ENCODE data around the gene CLTB.

The CLTB gene

DNA sequence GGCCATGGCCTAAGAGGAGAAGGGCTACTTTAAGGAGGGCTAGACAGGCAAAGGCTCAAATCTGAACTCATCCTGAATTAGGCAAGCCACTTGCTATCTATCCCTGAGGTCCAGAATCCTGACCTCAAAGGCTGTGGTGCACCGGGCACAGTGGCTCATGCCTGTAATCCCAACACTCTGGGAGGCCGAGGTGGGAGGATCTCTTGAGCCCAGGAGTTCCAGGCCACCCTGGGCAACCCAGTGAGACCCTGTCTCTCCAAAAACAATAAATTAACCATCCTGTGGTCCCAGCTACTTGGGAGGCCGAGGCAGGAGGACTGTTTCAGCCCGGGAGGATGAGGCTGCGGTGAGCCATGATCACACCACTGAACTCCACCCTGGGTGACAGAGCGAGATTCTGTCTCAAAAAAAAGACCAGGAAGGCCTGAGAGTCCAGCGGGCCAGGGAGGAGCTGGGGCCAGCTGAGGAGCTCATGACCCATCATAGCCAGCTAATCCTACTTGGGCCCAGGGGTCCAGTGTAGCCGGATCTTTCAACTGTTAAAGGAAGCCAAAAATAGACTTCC, 31.9 kb downstream of the CLTB start:
- no peak overlapping the region for H3K27ac ChIP-seq (ENCODE audit: low read length)
- no peaks in the 10 kb centered on the region for H3K27me3 ChIP-seq (ENCODE audit: control insufficient read depth, insufficient read depth, low read length)
- no peak overlapping the region for H3K9ac ChIP-seq (ENCODE audit: low read length)
- no peaks in the 10 kb centered on the region for H3K9me3 ChIP-seq (ENCODE audit: control insufficient read depth, low read depth, low read length)
- H3K36me3 ChIP-seq (ENCODE audit: control insufficient read depth, low read depth, low read length): peaks cover 57% of the 10 kb centered on the region
- no peak overlapping the region for H3K4me3 ChIP-seq (ENCODE audit: low read length)
- H3K4me1 ChIP-seq (ENCODE audit: control insufficient read depth, low read depth, low read length): peaks cover 8% of the 10 kb centered on the region

DNA sequence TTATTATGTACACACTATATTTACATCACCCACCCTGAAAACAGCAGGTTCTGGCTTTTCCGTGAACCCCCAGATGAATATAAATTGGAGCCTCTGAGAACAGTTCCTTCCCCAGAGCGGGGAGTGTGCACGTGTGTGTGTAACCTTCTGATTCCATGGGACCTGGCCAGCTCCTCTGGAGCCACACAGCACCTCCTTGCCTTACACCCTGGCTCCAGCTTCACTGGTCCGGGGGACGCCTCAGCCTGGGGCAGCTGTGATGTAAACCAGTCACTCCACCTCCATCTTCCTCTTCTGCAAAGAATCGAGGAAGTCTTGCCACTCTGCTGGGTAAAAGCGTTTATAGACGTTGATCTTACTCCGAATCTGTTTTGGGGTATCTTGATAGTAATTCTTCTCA, 32.4 kb downstream of the CLTB start:
- peaks cover 8% of the 10 kb centered on the region for H3K4me1 ChIP-seq (ENCODE audit: control insufficient read depth, low read depth, low read length)
- no peaks in the 10 kb centered on the region for H3K27me3 ChIP-seq (ENCODE audit: control insufficient read depth, insufficient read depth, low read length)
- no peak overlapping the region for H3K27ac ChIP-seq (ENCODE audit: low read length)
- H3K36me3 ChIP-seq (ENCODE audit: control insufficient read depth, low read depth, low read length): peaks cover 57% of the 10 kb centered on the region
- no peak overlapping the region for H3K4me3 ChIP-seq (ENCODE audit: low read length)
- H3K9ac ChIP-seq (ENCODE audit: low read length): no peak overlapping the region
- no peaks in the 10 kb centered on the region for H3K9me3 ChIP-seq (ENCODE audit: control insufficient read depth, low read depth, low read length)

DNA sequence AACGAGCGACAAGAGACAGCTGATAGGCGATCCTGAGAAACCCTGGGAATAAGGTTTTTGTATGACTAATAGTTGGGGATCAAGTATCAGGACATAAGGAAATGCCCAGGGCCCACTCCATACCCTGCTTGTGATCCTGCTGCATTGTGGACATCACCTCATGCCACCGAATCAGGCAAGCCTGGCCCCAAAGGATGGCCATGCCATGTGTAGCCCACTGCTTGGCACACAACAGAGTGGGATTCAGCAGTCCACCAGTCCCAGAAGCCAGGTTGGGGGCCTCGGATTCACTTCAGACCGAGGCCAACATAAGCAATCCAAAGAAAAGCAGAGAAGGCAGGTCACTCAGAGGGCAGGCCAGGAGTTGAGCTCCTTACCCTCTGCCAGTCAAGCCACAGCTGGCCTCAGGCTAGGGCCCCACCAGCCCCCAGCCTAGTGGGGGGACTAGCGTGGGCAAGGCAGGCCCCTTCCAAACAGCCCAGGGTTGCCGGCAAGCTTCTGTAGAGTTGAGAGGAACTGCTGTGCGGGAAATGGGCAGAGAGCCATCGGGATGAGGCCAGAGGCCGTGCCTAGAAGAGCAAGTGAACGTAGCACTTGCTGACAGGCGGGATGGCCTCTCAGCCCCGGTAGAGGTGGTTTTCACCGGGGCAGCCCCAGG, 33.0 kb downstream of the CLTB start:
- Histone ChIP-seq H3K9ac (ENCODE audit: low read length) (no peak overlapping the region), H3K27ac (ENCODE audit: low read length) (no peak overlapping the region), H3K9me3 (ENCODE audit: control insufficient read depth, low read depth, low read length) (no peaks in the 10 kb centered on the region), H3K27me3 (ENCODE audit: control insufficient read depth, insufficient read depth, low read length) (no peaks in the 10 kb centered on the region), H3K4me3 (ENCODE audit: low read length) (no peak overlapping the region), H3K4me1 (ENCODE audit: control insufficient read depth, low read depth, low read length) (peaks cover 8% of the 10 kb centered on the region), H3K36me3 (ENCODE audit: control insufficient read depth, low read depth, low read length) (peaks cover 57% of the 10 kb centered on the region)

DNA sequence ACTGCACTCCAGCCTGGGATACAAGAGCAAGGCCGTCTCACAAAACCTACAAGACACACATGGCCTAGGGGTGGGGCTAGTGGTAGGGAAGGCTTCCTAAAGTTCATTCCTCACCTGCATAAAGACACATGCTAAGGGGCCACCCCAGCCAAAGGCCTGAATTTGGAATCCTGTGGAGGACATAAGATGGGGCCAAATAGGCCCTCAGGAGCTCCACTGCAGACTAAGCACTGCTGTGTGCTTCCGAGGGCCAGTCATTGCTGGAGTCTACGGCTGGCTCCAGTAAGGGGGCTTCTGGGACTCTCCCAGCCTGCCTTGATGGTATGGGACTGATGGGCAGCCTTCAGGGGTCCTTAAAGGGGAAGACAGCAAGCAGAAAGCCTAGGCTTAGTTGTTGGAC, 33.6 kb downstream of the CLTB start:
- H3K9ac ChIP-seq (ENCODE audit: low read length): no peak overlapping the region
- H3K27ac ChIP-seq (ENCODE audit: low read length): no peak overlapping the region
- H3K4me3 ChIP-seq (ENCODE audit: low read length): no peak overlapping the region
- H3K4me1 ChIP-seq (ENCODE audit: control insufficient read depth, low read depth, low read length): peaks cover 8% of the 10 kb centered on the region
- H3K27me3 ChIP-seq (ENCODE audit: control insufficient read depth, insufficient read depth, low read length): no peaks in the 10 kb centered on the region
- no peaks in the 10 kb centered on the region for H3K9me3 ChIP-seq (ENCODE audit: control insufficient read depth, low read depth, low read length)
- H3K36me3 ChIP-seq (ENCODE audit: control insufficient read depth, low read depth, low read length): peaks cover 57% of the 10 kb centered on the region

DNA sequence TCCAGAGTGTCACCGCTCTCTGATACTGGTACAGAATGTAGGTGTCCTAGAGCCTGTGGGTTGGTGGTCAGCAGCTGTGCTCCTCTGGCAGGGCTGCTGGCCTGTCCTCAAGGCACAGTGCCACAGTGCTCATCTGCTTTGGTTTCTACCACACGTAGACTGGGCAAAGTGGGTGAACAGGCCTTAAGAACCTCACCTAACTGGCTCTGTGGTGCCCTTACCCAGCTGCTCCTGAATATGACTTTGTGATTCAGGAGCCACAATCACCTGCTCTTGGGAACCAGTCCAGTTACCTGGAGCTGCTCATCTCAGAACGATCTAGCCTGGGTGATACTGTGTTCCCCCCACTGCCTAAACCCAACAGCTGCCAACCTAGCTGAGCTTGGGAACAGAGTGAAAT, 34.4 kb downstream of the CLTB start:
- H3K4me3 ChIP-seq (ENCODE audit: low read length): no peak overlapping the region
- no peaks in the 10 kb centered on the region for H3K9me3 ChIP-seq (ENCODE audit: control insufficient read depth, low read depth, low read length)
- no peaks in the 10 kb centered on the region for H3K27me3 ChIP-seq (ENCODE audit: control insufficient read depth, insufficient read depth, low read length)
- no peak overlapping the region for H3K27ac ChIP-seq (ENCODE audit: low read length)
- no peak overlapping the region for H3K9ac ChIP-seq (ENCODE audit: low read length)
- H3K36me3 ChIP-seq (ENCODE audit: control insufficient read depth, low read depth, low read length): peaks cover 57% of the 10 kb centered on the region
- peaks cover under 1% of the 10 kb centered on the region for H3K4me1 ChIP-seq (ENCODE audit: control insufficient read depth, low read depth, low read length)

DNA sequence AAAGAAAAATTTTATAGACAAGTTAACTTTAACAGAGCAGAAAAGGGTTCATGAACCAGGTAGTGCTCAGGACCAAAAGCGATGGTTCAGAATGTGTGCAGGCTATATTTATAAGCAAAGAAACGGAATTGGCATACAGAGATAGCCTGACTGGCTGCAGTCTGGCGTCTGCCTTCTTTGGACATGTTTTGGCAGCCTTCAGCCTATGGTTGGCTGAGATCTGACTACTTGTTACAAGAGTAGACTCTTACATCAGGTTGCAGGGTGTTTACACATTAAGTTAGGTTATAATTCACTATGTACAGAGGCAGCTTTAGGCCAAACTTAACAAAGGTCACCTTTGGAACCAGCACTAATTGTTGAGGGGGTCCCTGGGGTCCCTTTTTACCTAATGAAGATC, 34.9 kb downstream of the CLTB start:
- Histone ChIP-seq H3K36me3 (ENCODE audit: control insufficient read depth, low read depth, low read length) (peaks cover 54% of the 10 kb centered on the region), H3K4me3 (ENCODE audit: low read length) (no peak overlapping the region), H3K27ac (ENCODE audit: low read length) (no peak overlapping the region), H3K9me3 (ENCODE audit: control insufficient read depth, low read depth, low read length) (no peaks in the 10 kb centered on the region), H3K4me1 (ENCODE audit: control insufficient read depth, low read depth, low read length) (no peaks in the 10 kb centered on the region), H3K9ac (ENCODE audit: low read length) (no peak overlapping the region), H3K27me3 (ENCODE audit: control insufficient read depth, insufficient read depth, low read length) (no peaks in the 10 kb centered on the region)

DNA sequence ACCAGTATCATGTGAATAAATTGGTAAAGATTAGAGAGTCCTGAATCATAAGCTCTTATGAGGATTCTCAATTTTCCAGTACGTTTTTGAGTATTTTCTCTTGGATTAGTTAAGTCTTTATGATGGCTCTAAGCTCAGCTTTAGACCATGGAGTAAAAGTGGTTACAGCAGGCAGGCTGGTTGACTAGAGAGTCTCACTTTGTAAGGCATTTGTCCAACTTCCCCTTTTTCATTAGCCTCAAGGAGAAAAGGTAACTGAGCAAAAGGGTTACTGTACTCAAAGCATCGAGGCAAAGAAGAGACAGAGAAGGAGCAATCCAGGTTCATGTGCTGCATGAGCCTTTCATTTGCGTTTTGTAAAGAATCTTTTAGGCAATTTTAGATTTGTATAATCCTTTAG, 36.5 kb downstream of the CLTB start:
- peaks cover 40% of the 10 kb centered on the region for H3K36me3 ChIP-seq (ENCODE audit: control insufficient read depth, low read depth, low read length)

DNA sequence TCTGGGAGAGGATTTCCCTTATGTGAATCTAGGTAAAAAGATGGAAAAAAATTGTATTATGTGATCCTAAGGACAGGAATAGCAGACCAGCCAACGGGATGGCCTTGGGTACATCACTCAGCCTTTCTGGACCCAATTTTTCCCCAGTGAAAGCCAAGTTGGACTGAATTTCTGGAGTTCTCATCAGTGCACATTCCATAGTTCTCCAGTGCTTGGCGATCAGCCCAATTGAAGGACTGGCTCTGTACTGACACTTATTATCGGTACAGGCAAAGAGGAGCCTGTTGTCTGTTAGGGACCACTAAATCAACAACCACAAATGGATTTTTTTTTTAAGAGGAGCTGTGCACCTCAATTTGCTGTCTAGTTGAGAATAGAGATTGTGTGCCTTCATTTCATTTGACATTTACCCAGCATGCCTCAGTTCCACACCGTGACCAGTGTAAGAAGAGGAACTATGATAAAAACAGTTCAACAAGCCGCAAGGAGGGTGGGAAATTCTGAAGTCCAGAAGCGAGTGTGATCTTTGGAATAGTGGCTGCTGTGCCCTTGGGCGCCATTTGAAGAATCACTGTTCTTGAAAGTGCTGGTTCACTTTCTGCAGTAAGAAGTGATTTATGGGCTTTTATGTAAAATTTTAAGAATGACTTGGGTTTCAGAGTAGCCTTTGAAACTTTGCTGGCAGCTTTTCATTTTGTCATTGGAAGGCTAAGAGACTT, 43.1 kb downstream of the CLTB start:
- no peaks in the 10 kb centered on the region for H3K9me3 ChIP-seq (ENCODE audit: control insufficient read depth, low read depth, low read length)
- no peak overlapping the region for H3K9ac ChIP-seq (ENCODE audit: low read length)
- no peak overlapping the region for H3K4me3 ChIP-seq (ENCODE audit: low read length)
- no peaks in the 10 kb centered on the region for H3K36me3 ChIP-seq (ENCODE audit: control insufficient read depth, low read depth, low read length)
- no peak overlapping the region for H3K27ac ChIP-seq (ENCODE audit: low read length)
- no peaks in the 10 kb centered on the region for H3K4me1 ChIP-seq (ENCODE audit: control insufficient read depth, low read depth, low read length)
- H3K27me3 ChIP-seq (ENCODE audit: control insufficient read depth, insufficient read depth, low read length): no peaks in the 10 kb centered on the region

More for the DNA sequence above, 36.5 kb downstream of the CLTB start:
- Histone ChIP-seq H3K4me1 (ENCODE audit: control insufficient read depth, low read depth, low read length) (no peaks in the 10 kb centered on the region), H3K27ac (ENCODE audit: low read length) (no peak overlapping the region), H3K27me3 (ENCODE audit: control insufficient read depth, insufficient read depth, low read length) (no peaks in the 10 kb centered on the region), H3K9me3 (ENCODE audit: control insufficient read depth, low read depth, low read length) (no peaks in the 10 kb centered on the region), H3K9ac (ENCODE audit: low read length) (no peak overlapping the region), H3K4me3 (ENCODE audit: low read length) (no peak overlapping the region)

DNA sequence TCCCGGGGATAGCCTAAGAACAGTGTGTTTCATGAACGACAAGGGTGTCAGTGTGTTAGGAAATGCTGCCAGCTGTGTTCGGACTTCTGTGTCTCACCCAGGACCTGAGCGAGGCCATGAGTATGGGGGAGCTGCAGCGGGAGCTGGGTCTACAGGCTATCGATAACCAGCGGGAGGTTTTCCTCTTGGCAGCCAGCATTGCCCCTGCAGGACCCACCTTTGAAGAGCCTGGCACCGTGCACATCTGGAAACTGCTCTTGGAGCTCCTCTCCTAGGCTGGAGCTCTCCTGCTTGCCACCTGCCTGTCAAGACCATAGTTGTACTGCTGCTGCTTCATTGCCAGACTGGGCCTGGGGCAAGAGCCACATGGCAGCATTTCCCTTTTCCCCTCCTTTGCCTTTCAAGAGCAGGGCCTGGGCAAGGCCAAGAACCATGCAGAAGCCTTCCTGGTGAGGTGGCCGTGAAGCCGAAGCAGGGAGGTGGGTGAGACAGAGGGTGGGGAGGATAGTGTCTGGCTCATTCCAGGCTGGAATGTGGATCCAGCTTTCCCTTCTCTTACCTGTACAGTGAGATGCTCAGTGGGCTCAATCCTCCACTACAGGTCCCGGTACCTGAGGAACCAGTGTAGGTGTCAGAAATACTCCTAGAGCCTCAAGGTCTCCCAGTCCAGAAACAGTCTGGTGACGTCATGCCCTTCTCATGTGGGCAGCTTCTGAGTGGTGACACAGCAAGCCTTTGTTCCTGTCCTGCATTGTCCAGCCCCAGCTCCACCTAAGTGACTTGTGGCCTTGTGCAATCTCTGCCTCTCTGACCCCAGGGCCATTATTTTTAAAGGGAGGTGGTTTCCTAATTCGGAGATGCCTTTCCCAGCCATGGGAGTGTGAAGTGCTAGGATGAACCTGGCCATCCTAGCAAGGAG, 44.5 kb downstream of the CLTB start:
- H3K27me3 ChIP-seq (ENCODE audit: control insufficient read depth, insufficient read depth, low read length): peaks cover 9% of the 10 kb centered on the region
- no peak overlapping the region for H3K4me3 ChIP-seq (ENCODE audit: low read length)
- no peak overlapping the region for H3K27ac ChIP-seq (ENCODE audit: low read length)
- H3K9ac ChIP-seq (ENCODE audit: low read length): no peak overlapping the region
- H3K36me3 ChIP-seq (ENCODE audit: control insufficient read depth, low read depth, low read length): no peaks in the 10 kb centered on the region
- H3K4me1 ChIP-seq (ENCODE audit: control insufficient read depth, low read depth, low read length): no peaks in the 10 kb centered on the region
- H3K9me3 ChIP-seq (ENCODE audit: control insufficient read depth, low read depth, low read length): no peaks in the 10 kb centered on the region

DNA sequence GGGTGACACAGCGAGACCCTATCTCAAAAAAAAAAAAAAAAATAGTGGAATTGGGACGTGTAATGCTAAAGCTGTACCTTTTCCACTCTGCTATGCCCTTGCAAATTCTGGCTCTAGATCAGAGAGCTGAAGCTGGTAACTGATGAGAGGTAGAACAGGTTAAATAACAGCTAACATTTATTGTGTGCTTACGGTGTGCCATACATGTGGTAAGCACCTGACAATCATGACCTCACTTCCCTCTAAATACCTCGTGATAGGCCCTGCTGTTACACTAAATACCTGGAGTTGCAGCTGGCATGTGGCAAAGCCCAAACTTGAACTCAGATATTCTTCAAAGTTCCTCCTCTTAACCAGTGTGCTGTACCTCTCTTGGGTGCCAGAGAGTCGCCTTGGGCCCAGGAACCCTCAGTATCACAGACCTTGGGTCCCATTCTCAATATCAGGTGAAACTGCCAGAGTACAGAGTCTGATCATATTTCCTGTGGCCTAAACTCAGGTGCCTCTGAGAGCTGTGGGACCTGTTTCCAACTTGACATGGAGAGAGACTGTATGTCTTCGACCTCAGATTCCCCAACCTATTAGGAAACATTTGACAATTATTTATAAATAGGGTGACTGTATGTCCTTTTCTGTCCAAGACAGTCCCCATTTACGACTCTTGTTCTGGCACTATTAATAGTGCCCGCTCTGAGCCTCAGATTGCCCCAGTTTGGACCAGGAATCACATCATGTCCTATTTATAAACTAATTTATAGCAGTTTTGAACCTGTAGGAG, 46.2 kb downstream of the CLTB start:
- peaks cover 27% of the 10 kb centered on the region for H3K27me3 ChIP-seq (ENCODE audit: control insufficient read depth, insufficient read depth, low read length)
- no peaks in the 10 kb centered on the region for H3K4me1 ChIP-seq (ENCODE audit: control insufficient read depth, low read depth, low read length)
- no peak overlapping the region for H3K27ac ChIP-seq (ENCODE audit: low read length)
- no peak overlapping the region for H3K9ac ChIP-seq (ENCODE audit: low read length)
- no peaks in the 10 kb centered on the region for H3K9me3 ChIP-seq (ENCODE audit: control insufficient read depth, low read depth, low read length)
- no peaks in the 10 kb centered on the region for H3K36me3 ChIP-seq (ENCODE audit: control insufficient read depth, low read depth, low read length)
- no peak overlapping the region for H3K4me3 ChIP-seq (ENCODE audit: low read length)

DNA sequence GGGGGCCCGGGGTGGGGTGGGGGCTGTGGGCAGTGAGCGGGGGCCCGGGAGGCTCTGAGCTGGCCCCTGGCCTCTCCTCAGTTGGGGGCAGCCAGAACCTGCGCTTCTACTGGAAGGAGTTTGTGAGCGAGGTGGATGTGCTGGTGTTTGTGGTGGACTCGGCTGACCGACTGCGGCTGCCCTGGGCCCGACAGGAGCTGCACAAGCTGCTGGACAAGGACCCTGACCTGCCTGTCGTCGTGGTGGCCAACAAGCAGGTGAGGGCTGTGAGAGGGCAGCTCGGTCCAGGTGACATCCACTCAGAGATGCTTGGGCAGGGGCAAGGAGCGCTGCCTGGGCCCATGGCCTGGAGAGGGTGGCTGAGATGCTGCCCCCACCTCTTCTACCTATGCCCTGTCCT, 47.6 kb downstream of the CLTB start:
- Histone ChIP-seq H3K9ac (ENCODE audit: low read length) (no peak overlapping the region), H3K27ac (ENCODE audit: low read length) (no peak overlapping the region), H3K4me1 (ENCODE audit: control insufficient read depth, low read depth, low read length) (no peaks in the 10 kb centered on the region), H3K27me3 (ENCODE audit: control insufficient read depth, insufficient read depth, low read length) (peaks cover 41% of the 10 kb centered on the region), H3K4me3 (ENCODE audit: low read length) (no peak overlapping the region), H3K9me3 (ENCODE audit: control insufficient read depth, low read depth, low read length) (no peaks in the 10 kb centered on the region), H3K36me3 (ENCODE audit: control insufficient read depth, low read depth, low read length) (no peaks in the 10 kb centered on the region)

Measured in iPS-18a (cell line).